GM20000 (cell line): Measurements from ENCODE around the gene SERPINA9.

Source experiments
- DNase-seq: peaks from one replicate; pipeline ENCODE4 v3.0.0; 2012; ENCODE audit warnings: low spot score
- TF ChIP-seq, protein P1 (sequence below): IDR thresholded peaks from 2 replicates; pipeline ENCODE4 v1.5.1; 2012; ENCODE audit warnings: mild to moderate bottlenecking, control low read depth; ENCODE audit errors: extremely low read depth, missing control alignments

Gene SERPINA9

DNA sequence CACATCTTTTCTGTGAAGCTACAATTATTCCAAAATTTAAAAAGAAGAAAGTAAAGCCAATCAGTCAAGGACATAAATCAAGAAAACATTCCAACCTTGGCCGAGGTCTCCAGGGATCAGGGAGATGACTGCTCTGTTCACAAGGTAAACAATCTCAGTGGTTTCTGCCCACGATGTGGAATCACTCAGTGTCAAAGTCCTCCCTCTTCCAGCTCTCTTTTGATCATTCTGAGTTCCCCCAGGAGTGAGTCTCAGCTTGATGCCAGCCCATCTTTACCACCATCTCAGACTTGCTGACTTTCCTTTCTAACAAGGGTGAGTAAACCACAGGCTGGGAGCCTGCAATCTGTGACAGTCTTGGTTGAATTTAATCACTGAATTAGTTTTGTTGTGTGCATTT is 4.8 kb upstream of the SERPINA9 start:
- no peak for DNase-seq
- TF ChIP-seq, protein P1, sequence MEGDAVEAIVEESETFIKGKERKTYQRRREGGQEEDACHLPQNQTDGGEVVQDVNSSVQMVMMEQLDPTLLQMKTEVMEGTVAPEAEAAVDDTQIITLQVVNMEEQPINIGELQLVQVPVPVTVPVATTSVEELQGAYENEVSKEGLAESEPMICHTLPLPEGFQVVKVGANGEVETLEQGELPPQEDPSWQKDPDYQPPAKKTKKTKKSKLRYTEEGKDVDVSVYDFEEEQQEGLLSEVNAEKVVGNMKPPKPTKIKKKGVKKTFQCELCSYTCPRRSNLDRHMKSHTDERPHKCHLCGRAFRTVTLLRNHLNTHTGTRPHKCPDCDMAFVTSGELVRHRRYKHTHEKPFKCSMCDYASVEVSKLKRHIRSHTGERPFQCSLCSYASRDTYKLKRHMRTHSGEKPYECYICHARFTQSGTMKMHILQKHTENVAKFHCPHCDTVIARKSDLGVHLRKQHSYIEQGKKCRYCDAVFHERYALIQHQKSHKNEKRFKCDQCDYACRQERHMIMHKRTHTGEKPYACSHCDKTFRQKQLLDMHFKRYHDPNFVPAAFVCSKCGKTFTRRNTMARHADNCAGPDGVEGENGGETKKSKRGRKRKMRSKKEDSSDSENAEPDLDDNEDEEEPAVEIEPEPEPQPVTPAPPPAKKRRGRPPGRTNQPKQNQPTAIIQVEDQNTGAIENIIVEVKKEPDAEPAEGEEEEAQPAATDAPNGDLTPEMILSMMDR, result no peak

DNA sequence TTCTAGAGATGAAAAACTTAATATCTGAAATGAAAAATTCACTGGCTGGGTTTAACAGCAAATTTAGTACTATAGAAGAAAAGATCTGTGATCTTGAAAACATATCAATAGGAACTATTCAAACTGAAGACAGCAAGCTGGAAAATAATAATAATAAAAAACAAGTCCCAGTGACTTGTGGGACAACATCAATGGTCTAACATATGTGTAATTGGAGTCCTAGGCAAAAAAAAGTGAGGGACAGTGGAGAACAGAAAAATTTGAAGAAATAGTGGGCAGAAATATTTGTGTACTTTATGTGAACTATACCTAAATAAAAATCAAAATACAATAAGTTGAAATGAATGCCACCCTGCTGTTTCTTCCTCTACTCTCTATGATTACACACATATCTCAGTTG is 2.4 kb upstream of the SERPINA9 start:
- DNase-seq, result no peak
- TF ChIP-seq, protein P1, result no peak

DNA sequence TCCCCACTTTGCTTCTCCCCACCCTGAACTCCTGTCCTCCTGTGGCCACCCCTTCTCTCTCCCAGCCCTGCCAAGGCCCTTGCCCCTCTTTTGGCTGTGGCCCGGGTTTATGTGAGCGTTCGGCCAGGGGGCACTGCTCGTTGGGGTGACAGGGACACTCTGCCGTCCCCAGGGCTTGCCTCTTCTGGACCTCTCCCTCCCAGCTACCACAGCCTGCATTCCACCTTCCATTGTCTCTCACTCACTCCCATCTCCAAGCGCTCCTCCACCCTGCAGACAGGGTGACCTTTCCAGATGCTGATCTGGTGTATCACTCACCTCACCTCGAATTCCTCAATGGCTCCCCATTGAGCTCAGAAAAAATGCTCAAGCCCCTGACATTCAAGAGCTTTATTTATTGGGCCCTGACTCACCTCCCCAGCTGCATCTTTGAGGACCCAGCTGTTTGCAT is 1.4 kb downstream of the SERPINA9 start:
- DNase-seq, result no peak
- TF ChIP-seq, protein P1, result no peak

DNA sequence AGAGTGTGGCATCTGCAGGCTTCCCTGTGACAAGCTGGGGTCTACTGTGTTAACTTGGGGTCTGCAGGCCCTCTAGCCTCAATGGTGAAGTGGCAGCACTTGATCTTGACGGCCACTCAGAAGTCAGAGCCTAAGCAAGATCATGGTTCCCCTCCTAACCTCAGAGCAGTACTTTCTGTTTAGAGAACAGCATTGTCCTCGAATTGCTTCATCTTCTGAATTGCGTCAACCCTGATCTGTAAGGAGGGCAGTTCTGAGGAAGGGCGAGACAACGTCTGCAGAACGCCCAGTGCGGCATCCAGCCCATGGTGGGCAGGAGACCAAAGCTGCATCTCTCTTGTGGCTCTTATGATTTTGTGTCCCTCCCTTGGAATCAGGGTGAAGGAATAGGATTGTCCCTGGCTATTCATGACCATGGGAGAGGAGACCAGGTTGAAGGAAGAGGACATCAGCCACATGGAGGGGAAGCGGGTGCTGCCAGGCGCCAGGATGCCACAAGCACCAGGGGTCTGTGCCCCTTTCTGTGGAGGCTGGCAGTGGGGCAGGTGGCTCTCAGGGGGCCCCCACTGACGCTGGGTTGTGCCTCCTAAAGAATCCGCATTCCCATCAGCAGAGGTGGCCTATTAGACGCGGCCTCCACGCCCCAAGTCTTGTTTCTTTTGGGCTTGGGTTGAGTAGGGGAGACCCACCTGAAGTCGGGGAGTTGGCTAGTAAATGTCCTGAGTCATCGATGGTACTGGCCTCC is 2.2 kb downstream of the SERPINA9 start:
- DNase-seq, result no peak
- TF ChIP-seq, protein P1, result no peak

DNA sequence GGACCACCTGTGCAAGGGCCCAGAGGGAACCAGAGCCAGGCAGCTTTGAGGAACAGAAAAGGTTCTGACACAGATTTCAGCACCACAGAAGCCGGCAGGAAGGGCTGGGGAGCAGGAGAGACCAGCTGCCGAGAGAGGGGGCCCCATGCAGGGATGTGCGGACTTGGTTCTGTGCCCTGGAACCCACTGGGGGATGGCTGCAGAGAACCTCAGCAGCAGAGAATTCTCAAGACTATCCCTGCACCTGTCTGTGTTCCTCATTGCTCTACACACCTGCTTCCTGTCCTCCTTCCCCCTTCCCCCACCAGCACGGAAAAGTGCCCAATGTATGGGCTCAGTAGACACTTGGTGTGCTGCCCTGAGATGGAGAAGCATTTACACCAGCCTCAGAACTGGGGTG is 3.2 kb downstream of the SERPINA9 start:
- DNase-seq, result no peak
- TF ChIP-seq, protein P1, result no peak

DNA sequence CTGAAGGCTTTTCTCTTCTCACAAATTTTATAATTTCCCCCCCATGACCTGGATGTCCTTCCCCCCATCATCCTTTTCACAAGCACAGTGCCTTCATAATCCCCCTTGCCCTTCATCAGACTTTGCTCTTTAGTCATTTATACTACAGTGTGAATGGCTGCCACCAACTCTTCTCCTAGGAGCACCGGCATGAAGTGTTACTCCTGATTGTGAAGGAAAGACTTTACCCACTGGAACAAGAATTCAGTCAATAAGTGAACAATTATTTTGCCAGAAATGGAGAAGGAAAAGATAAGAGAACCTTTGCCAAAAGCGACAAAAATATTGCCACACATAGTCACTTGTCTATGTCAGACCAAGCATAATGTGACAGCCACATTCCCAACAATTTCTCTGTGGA is 5.0 kb downstream of the SERPINA9 start:
- no peak for DNase-seq
- TF ChIP-seq, protein P1, result no peak

DNA sequence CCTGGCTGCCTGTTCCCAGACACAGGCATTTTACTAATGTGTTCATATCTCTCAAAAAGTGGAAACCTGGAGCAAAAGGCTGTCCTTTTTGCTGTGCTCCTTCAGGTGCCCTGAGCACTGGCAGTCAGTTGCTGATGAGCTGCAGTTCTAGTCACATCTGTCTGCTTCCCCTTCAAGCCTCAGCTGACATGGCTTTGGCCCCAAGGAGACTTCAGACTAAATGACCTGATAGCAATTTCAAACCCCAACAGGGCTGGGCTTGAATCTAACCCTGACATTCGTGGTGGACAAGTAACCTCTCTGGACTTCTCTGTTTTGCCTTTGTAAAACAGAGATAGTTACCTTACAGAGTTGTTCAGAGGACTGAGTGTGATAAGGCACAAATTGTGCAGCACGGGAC is 5.7 kb downstream of the SERPINA9 start:
- DNase-seq, result no peak
- TF ChIP-seq, protein P1, result no peak
